H9 (cell line): ENCODE results near the gene SDR42E2. TPM values are rescaled to one million over a fixed set of nuclear protein-coding genes. Genes with fewer than 3 reads are reported as not detected.
A peak's percentile ranks its signal among the peaks of the same experiment; 100 is the strongest.

ENCODE experiments used
- DNase-seq: peaks from one replicate; pipeline ENCODE4 v3.0.0-alpha.2; 2017
- H2AFZ ChIP-seq: one replicate; pipeline ENCODE4 v1.6.1; 2013; ENCODE audit warnings: mild to moderate bottlenecking, low read length, control low read depth, moderate library complexity
- H2AK5ac ChIP-seq: 2 replicates; pipeline ENCODE4 v1.6.1; 2013; ENCODE audit warnings: low read length, control low read depth, mixed read lengths; ENCODE audit not compliant: insufficient read length
- H2BK120ac ChIP-seq: one replicate; pipeline ENCODE4 v1.6.1; 2013; ENCODE audit warnings: low read depth, mild to moderate bottlenecking, low read length, control low read depth, inconsistent platforms; ENCODE audit not compliant: poor library complexity, severe bottlenecking
- H2BK12ac ChIP-seq: 2 replicates; pipeline ENCODE4 v1.6.1; 2013; ENCODE audit warnings: low read length, control low read depth, mixed read lengths, low read depth; ENCODE audit not compliant: insufficient read length
- H2BK15ac ChIP-seq: 2 replicates; pipeline ENCODE4 v1.6.1; 2013; ENCODE audit warnings: low read depth, low read length, control low read depth
- H2BK20ac ChIP-seq: one replicate; pipeline ENCODE4 v1.6.1; 2013; ENCODE audit warnings: low read depth, mild to moderate bottlenecking, low read length, control low read depth, inconsistent platforms; ENCODE audit not compliant: poor library complexity, severe bottlenecking
- H2BK5ac ChIP-seq: 2 replicates; pipeline ENCODE4 v1.6.1; 2013; ENCODE audit warnings: low read length, control low read depth, mixed read lengths; ENCODE audit not compliant: insufficient read length
- H3K14ac ChIP-seq: 2 replicates; pipeline ENCODE4 v1.6.1; 2013; ENCODE audit warnings: low read length, control low read depth; ENCODE audit not compliant: insufficient read depth
- H3K18ac ChIP-seq: 2 replicates; pipeline ENCODE4 v1.6.1; 2013; ENCODE audit warnings: low read depth, mild to moderate bottlenecking, mixed read lengths, low read length, control low read depth; ENCODE audit not compliant: insufficient read length
- H3K23ac ChIP-seq: 2 replicates; pipeline ENCODE4 v1.6.1; 2013; ENCODE audit warnings: low read length, control low read depth, mixed read lengths, low read depth; ENCODE audit not compliant: insufficient read length
- H3K23me2 ChIP-seq: 2 replicates; pipeline ENCODE4 v1.6.1; 2013; ENCODE audit warnings: low read depth, mild to moderate bottlenecking, mixed read lengths, low read length, control low read depth; ENCODE audit not compliant: insufficient read length, poor library complexity, severe bottlenecking
- H3K27ac ChIP-seq: 2 replicates; pipeline ENCODE4 v1.5.1; 2013; ENCODE audit warnings: low read length, control low read depth, mixed read lengths, low read depth; ENCODE audit not compliant: insufficient read length
- H3K27me3 ChIP-seq: 2 replicates; pipeline ENCODE4 v1.6.1; 2013; ENCODE audit warnings: low read length, control low read depth, inconsistent platforms; ENCODE audit not compliant: insufficient read depth
- H3K4ac ChIP-seq: 2 replicates; pipeline ENCODE4 v1.6.1; 2013; ENCODE audit warnings: low read depth, mild to moderate bottlenecking, control low read depth, inconsistent platforms, low read length, moderate library complexity
- H3K4me1 ChIP-seq: 2 replicates; pipeline ENCODE4 v1.6.1; 2013; ENCODE audit warnings: low read length, control low read depth, inconsistent platforms; ENCODE audit not compliant: insufficient read depth
- H3K4me2 ChIP-seq: 2 replicates; pipeline ENCODE4 v1.6.1; 2013; ENCODE audit warnings: low read length, control low read depth, mixed read lengths; ENCODE audit not compliant: insufficient read length, insufficient read depth
- H3K56ac ChIP-seq: 2 replicates; pipeline ENCODE4 v1.6.1; 2013; ENCODE audit warnings: low read depth, mild to moderate bottlenecking, mixed read lengths, low read length, control low read depth; ENCODE audit not compliant: insufficient read length
- H3K79me1 ChIP-seq: 2 replicates; pipeline ENCODE4 v1.6.1; 2013; ENCODE audit warnings: low read depth, mild to moderate bottlenecking, moderate library complexity, low read length, control low read depth, inconsistent platforms; ENCODE audit not compliant: insufficient read depth, poor library complexity, severe bottlenecking
- H3K79me2 ChIP-seq: 2 replicates; pipeline ENCODE4 v1.6.1; 2013; ENCODE audit warnings: low read length, control low read depth, inconsistent platforms; ENCODE audit not compliant: insufficient read depth
- H3K9ac ChIP-seq: 2 replicates; pipeline ENCODE4 v1.6.1; 2013; ENCODE audit warnings: low read length, control low read depth, mixed read lengths; ENCODE audit not compliant: insufficient read length; ENCODE audit errors: extremely low read depth
- H3K9me3 ChIP-seq: one replicate; pipeline ENCODE4 v1.6.1; 2013; ENCODE audit warnings: low read depth, low read length, inconsistent platforms; ENCODE audit not compliant: control insufficient read depth
- H3T11ph ChIP-seq: one replicate; pipeline ENCODE4 v1.6.1; 2013; ENCODE audit warnings: mild to moderate bottlenecking, low read length, control low read depth, inconsistent platforms
- H4K20me1 ChIP-seq: one replicate; pipeline ENCODE4 v1.6.1; 2013; ENCODE audit not compliant: control insufficient read depth, insufficient read length, insufficient read depth
- H4K5ac ChIP-seq: 2 replicates; pipeline ENCODE4 v1.6.1; 2013; ENCODE audit warnings: low read depth, mild to moderate bottlenecking, mixed read lengths, low read length, control low read depth; ENCODE audit not compliant: insufficient read length
- H4K8ac ChIP-seq: replicated peaks from 2 replicates; pipeline ENCODE4 v1.6.1; 2013; ENCODE audit warnings: low read length, control low read depth, mixed read lengths, low read depth; ENCODE audit not compliant: insufficient read length
- H4K91ac ChIP-seq: 2 replicates; pipeline ENCODE4 v1.6.1; 2013; ENCODE audit warnings: low read depth, mild to moderate bottlenecking, moderate library complexity, mixed read lengths, low read length, control low read depth; ENCODE audit not compliant: insufficient read length
- H3K27ac Mint-ChIP-seq, 3 experiments: 2 replicates in 2 of 3; 3 replicates in 1 of 3; pipeline ENCODE4 v1.8.0; 2020 to 2021; ENCODE audit warnings: mixed read lengths in 3 of 3, mild to moderate bottlenecking in 1 of 3, moderate library complexity in 1 of 3
- H3K27me3 Mint-ChIP-seq: 2 replicates; pipeline ENCODE4 v1.8.0; 2021; ENCODE audit warnings: low read depth, mild to moderate bottlenecking, moderate library complexity, mixed read lengths
- H3K36me3 Mint-ChIP-seq, 3 experiments: 2 replicates in 2 of 3; 3 replicates in 1 of 3; pipeline ENCODE4 v1.8.0; 2020 to 2021; ENCODE audit warnings: low read depth in 3 of 3, mixed read lengths in 3 of 3; ENCODE audit not compliant: insufficient read depth in 1 of 3
- H3K4me1 Mint-ChIP-seq, 2 experiments: 2 replicates each; pipeline ENCODE4 v1.8.0; 2020; ENCODE audit warnings: mixed read lengths in 2 of 2
- H3K4me3 Mint-ChIP-seq, 2 experiments: 2 replicates in 1 of 2; 3 replicates in 1 of 2; pipeline ENCODE4 v1.8.0; 2020 to 2021; ENCODE audit warnings: mild to moderate bottlenecking in 2 of 2, mixed read lengths in 2 of 2, moderate library complexity in 1 of 2
- H3K9me3 Mint-ChIP-seq, 2 experiments: 2 replicates in 1 of 2; 3 replicates in 1 of 2; pipeline ENCODE4 v1.8.0; 2020; ENCODE audit warnings: mild to moderate bottlenecking in 2 of 2, mixed read lengths in 2 of 2, moderate library complexity in 1 of 2
- CTCF ChIP-seq: fragments of 200-600 bp; sonication (generic); conservative IDR thresholded peaks from 3 replicates; pipeline ENCODE4 v1.8.0; 2021; ENCODE audit warnings: antibody characterized with exemption, mild to moderate bottlenecking
- WGBS: extraction: QIAGEN DNeasy Blood & Tissue Kit; methylation state at CpG from one replicate; pipeline ENCODE4 v1.1.7; 2013; ENCODE audit warnings: missing lambda C conversion rate, low lambda C conversion rate, mixed read lengths; ENCODE audit not compliant: insufficient read length; ENCODE audit errors: extremely low coverage; 5-methylcytosine and 5-hydroxymethylcytosine counted together
- total RNA-seq: library from RNA; stranded (reverse); gene quantifications from 2 replicates; pipeline ENCODE4 v1.2.1, GENCODE V29; 2021

SDR42E2 gene
- total RNA-seq, 1 experiment from 2014 or later = 0.09 TPM

- Histone ChIP-seq H3K4ac (no peak overlapping the region), H3K27ac (no peak overlapping the region), H3K23ac (no peak overlapping the region), H2AK5ac (no peak overlapping the region), H2BK120ac (no peak overlapping the region), H3T11ph (no peak overlapping the region), H3K56ac (no peak overlapping the region), H2BK5ac (no peak overlapping the region), H3K9me3 (no peaks in the 10 kb centered on the region), H3K18ac (no peak overlapping the region), H4K91ac (no peak overlapping the region), H3K27me3 (no peaks in the 10 kb centered on the region), H3K14ac (no peak overlapping the region), H4K5ac (no peak overlapping the region), H2AFZ (no peak overlapping the region), H3K9ac (no peak overlapping the region), H2BK20ac (no peak overlapping the region), H3K4me1 (no peaks in the 10 kb centered on the region), H4K8ac (no peak overlapping the region), H2BK15ac (no peak overlapping the region), H3K79me1 (no peaks in the 10 kb centered on the region), H3K79me2 (no peaks in the 10 kb centered on the region), H3K4me2 (no peak overlapping the region), H4K20me1 (no peaks in the 10 kb centered on the region), H2BK12ac (no peak overlapping the region), H3K23me2 (no peaks in the 10 kb centered on the region)
- Mint-ChIP-seq H3K27ac (peak overlapping the region in 1 of 3 experiments; percentile 91; a peak in 3 of 7 replicates), H3K36me3 (peaks cover 0 to 2% (median 0%) of the 10 kb centered on the region in 3 experiments; a peak in 1 of 7 replicates), H3K9me3 (peaks cover 3 to 4% of the 10 kb centered on the region in 2 experiments; a peak in 3 of 5 replicates), H3K4me3 (no peak overlapping the region), H3K4me1 (peaks cover 12% of the 10 kb centered on the region in 2 experiments), H3K27me3 (peaks cover 2% of the 10 kb centered on the region; the same call in 1 of the 2 replicates)
- peak; percentile 31 for DNase-seq
- TF ChIP-seq CTCF = no peak; the same call in 2 of the 3 replicates
- no CpG with 5 or more reads among the region's 7 CpGs for WGBS
Measured at GRCh38 chr16:22198547-22199293, 36.4 kb downstream of the SDR42E2 start.
